HEK293 (cell line): ENCODE measurements around the gene C9orf78.

Experiments used
- ZNF777 ChIP-seq: fragments of 450-650 bp; formaldehyde crosslinking; IDR thresholded peaks from 2 replicates; pipeline ENCODE4 v1.5.1; 2017; ENCODE audit warnings: missing biosample characterization, missing genetic modification characterization, borderline replicate concordance
- TF ChIP-seq, protein P1 (sequence below): fragments of 450-650 bp; formaldehyde crosslinking; IDR thresholded peaks from 2 replicates; pipeline ENCODE4 v1.5.1; 2016; ENCODE audit warnings: missing biosample characterization, missing genetic modification characterization

DNA sequence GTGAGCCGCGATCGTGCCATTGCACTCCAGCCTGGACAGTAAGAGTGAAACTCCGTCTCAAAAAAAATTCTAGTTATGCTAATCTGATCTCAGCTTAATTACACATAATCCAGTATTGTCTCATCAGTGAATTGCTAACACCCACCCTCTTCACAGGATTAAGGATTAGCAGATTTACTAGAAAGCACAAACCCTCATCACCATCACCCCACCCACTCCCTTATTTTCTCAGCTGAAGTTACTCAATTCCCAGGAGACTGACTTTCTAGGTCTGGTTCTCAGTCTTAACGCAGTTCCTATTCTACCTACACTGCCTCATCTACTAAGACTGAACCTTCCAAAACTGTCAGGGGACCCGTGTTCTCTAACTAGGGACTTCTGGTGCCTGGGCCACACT is 23.1 kb downstream of the C9orf78 start:
- TF ChIP-seq, protein P1, sequence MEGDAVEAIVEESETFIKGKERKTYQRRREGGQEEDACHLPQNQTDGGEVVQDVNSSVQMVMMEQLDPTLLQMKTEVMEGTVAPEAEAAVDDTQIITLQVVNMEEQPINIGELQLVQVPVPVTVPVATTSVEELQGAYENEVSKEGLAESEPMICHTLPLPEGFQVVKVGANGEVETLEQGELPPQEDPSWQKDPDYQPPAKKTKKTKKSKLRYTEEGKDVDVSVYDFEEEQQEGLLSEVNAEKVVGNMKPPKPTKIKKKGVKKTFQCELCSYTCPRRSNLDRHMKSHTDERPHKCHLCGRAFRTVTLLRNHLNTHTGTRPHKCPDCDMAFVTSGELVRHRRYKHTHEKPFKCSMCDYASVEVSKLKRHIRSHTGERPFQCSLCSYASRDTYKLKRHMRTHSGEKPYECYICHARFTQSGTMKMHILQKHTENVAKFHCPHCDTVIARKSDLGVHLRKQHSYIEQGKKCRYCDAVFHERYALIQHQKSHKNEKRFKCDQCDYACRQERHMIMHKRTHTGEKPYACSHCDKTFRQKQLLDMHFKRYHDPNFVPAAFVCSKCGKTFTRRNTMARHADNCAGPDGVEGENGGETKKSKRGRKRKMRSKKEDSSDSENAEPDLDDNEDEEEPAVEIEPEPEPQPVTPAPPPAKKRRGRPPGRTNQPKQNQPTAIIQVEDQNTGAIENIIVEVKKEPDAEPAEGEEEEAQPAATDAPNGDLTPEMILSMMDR (tag by site-specific recombination) = no peak
- TF ChIP-seq ZNF777 (tag by site-specific recombination) = no peak
